HG02571 (cell line): ENCODE data around the gene STIL.
"Not testable (repeated sequence)": the region's sequence is repeated elsewhere in the genome, so short reads cannot be mapped to it uniquely, and the experiment has no call there.

Source experiments
- ATAC-seq: cut with Tn5 transposase; IDR thresholded peaks from one replicate; pipeline ENCODE4 v1.9.1; 2021; ENCODE audit warnings: mild to moderate bottlenecking, moderate library complexity; ENCODE audit not compliant: unreplicated experiment

Gene STIL

GRCh38 chr1:47323599-47324031 is 9.7 kb upstream of the STIL start:
- no peak for ATAC-seq

GRCh38 chr1:47319968-47320367 is 6.0 kb upstream of the STIL start:
- ATAC-seq = not testable (repeated sequence)

GRCh38 chr1:47317841-47318240 is 3.9 kb upstream of the STIL start:
- no peak for ATAC-seq

GRCh38 chr1:47309427-47309826 is 4.5 kb downstream of the STIL start:
- ATAC-seq = no peak

GRCh38 chr1:47302472-47302871 is 11.5 kb downstream of the STIL start:
- ATAC-seq = no peak

GRCh38 chr1:47298025-47298699 is 15.8 kb downstream of the STIL start:
- ATAC-seq = no peak

- no peak for ATAC-seq
Observed at GRCh38 chr1:47295579-47295978, 18.4 kb downstream of the STIL start.

- not testable (repeated sequence) for ATAC-seq
Observed at GRCh38 chr1:47294863-47295262, 19.1 kb downstream of the STIL start.

GRCh38 chr1:47288116-47288515 is 25.8 kb downstream of the STIL start:
- not testable (repeated sequence) for ATAC-seq

GRCh38 chr1:47280142-47280541 is 33.8 kb downstream of the STIL start:
- no peak for ATAC-seq

- ATAC-seq = no peak
Observed at GRCh38 chr1:47276850-47277249, 37.1 kb downstream of the STIL start.

- ATAC-seq = not testable (repeated sequence)
Observed at GRCh38 chr1:47275811-47276210, 38.1 kb downstream of the STIL start.

GRCh38 chr1:47265529-47265928 is 48.4 kb downstream of the STIL start:
- ATAC-seq = not testable (repeated sequence)

GRCh38 chr1:47262787-47263413 is 51.0 kb downstream of the STIL start:
- no peak for ATAC-seq

- no peak for ATAC-seq
Observed at GRCh38 chr1:47257224-47257623, 56.7 kb downstream of the STIL start.

GRCh38 chr1:47252795-47253194 is 61.2 kb downstream of the STIL start:
- ATAC-seq = no peak

GRCh38 chr1:47252369-47252768 is 61.6 kb downstream of the STIL start:
- no peak for ATAC-seq

GRCh38 chr1:47249755-47250154 is 64.2 kb downstream of the STIL start:
- ATAC-seq = no peak

- no peak for ATAC-seq
Observed at GRCh38 chr1:47244339-47244862, 69.5 kb downstream of the STIL start.

GRCh38 chr1:47243910-47244309 is 70.0 kb downstream of the STIL start:
- ATAC-seq = no peak

- no peak for ATAC-seq
Observed at GRCh38 chr1:47241114-47242113, 72.5 kb downstream of the STIL start.
